ENCODE data around the gene RAB3C. TPM values are rescaled to one million over a fixed set of nuclear protein-coding genes. Genes with fewer than 3 reads are reported as not detected.

RAB3C gene
- total RNA-seq, 1 experiment from 2014 or later, result not detected

DNA sequence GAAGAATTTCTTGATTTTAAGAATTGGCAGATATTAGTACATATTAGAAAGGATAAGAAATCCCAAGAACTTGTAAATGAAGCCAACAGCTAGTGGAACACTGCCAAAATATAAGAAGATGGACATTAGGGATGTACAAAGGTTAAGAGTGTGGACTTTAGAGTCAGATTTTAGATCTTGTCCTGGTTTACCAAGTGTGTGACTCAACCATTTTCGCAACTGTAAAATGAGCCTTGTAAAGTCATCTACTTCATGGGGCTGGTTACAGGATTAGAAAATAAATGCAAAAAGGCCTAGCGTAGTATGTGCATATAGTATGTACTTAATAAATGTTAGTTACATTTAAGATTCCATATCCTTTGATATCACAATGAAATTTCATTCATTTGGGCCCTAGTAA, 260.0 kb downstream of the RAB3C start:
- TF ChIP-seq, protein P1, sequence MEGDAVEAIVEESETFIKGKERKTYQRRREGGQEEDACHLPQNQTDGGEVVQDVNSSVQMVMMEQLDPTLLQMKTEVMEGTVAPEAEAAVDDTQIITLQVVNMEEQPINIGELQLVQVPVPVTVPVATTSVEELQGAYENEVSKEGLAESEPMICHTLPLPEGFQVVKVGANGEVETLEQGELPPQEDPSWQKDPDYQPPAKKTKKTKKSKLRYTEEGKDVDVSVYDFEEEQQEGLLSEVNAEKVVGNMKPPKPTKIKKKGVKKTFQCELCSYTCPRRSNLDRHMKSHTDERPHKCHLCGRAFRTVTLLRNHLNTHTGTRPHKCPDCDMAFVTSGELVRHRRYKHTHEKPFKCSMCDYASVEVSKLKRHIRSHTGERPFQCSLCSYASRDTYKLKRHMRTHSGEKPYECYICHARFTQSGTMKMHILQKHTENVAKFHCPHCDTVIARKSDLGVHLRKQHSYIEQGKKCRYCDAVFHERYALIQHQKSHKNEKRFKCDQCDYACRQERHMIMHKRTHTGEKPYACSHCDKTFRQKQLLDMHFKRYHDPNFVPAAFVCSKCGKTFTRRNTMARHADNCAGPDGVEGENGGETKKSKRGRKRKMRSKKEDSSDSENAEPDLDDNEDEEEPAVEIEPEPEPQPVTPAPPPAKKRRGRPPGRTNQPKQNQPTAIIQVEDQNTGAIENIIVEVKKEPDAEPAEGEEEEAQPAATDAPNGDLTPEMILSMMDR (IDR thresholded peaks at IDR 0.05; ENCODE audit: unreplicated experiment), result no peak
- ChIA-PET POLR2A (no interaction called here), CTCF (interaction anchor here (0.7 to 1.3 kb wide), 2 partner anchors 10 to 344 kb away, joined by 3 read pairs; no protein-coding TSS in a partner anchor)
- H3K4me1 Mint-ChIP-seq (ENCODE audit: insufficient read depth, unreplicated experiment), result no peaks in the 10 kb centered on the region
- no peak overlapping the region for H3K4me3 Mint-ChIP-seq (ENCODE audit: unreplicated experiment)
- peak; percentile 49 for DNase-seq (ENCODE audit: unreplicated experiment)
- no peaks in the 10 kb centered on the region for H3K36me3 Mint-ChIP-seq (ENCODE audit: insufficient read depth, unreplicated experiment)
- intact Hi-C loops (cut with micrococcal nuclease), result no loop called here
- peaks cover 78% of the 10 kb centered on the region for H3K27me3 Mint-ChIP-seq (ENCODE audit: insufficient read depth, unreplicated experiment)
- BruUV-seq (replicated peaks), result no TSS peak
- H3K9me3 Mint-ChIP-seq (ENCODE audit: unreplicated experiment), result no peaks in the 10 kb centered on the region
- H3K27ac Mint-ChIP-seq (ENCODE audit: low read depth, unreplicated experiment), result no peak overlapping the region

DNA sequence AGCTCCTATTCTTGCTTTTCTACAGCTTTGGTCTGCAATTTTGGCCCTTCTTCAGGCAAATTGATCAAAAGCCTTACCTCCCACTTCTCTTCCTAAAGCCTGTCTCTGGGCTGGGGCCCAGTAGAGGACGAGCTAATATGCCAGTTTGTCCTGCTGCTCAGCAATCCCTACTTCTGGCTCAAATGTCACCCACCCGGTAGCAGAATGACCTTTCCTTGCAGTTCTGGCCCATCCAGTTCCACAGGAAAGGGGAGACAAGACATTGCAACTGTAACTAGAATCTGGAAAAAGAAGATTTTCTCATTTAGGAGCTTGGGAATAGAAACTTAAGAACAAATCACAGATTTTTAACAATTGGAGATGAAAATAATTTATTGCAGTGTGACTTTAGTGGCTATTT, 261.5 kb downstream of the RAB3C start:
- Mint-ChIP-seq H3K4me3 (ENCODE audit: unreplicated experiment) (no peak overlapping the region), H3K27me3 (ENCODE audit: insufficient read depth, unreplicated experiment) (peaks cover 75% of the 10 kb centered on the region), H3K36me3 (ENCODE audit: insufficient read depth, unreplicated experiment) (no peaks in the 10 kb centered on the region), H3K4me1 (ENCODE audit: insufficient read depth, unreplicated experiment) (no peaks in the 10 kb centered on the region), H3K9me3 (ENCODE audit: unreplicated experiment) (no peaks in the 10 kb centered on the region), H3K27ac (ENCODE audit: low read depth, unreplicated experiment) (no peak overlapping the region)
- BruUV-seq (replicated peaks), result no TSS peak
- TF ChIP-seq, protein P1 (IDR thresholded peaks at IDR 0.05; ENCODE audit: unreplicated experiment), result no peak
- DNase-seq (ENCODE audit: unreplicated experiment), result no peak
- CTCF ChIA-PET, result no interaction called here
- POLR2A ChIA-PET, result no interaction called here
- intact Hi-C loops (cut with micrococcal nuclease), result no loop called here

DNA sequence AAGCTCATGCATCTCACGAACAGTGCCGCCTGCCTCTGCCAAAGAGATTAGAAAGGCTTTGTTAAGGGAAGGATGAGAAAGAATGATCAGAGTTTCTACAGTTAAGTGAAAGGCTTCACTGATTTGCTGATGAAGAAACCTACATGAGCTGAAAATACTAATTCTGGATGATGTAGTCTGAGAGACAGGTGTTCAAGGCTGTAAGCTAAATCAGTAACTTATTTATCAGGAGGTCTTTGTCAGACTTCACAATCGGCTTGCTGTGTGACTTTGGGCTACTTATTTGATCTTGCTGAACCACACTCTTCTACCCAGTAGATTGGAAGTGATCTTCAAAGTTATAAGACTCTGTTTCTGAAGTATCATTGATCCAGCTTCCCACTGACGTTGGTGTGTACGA, 264.2 kb downstream of the RAB3C start:
- H3K27ac Mint-ChIP-seq (ENCODE audit: low read depth, unreplicated experiment), result no peak overlapping the region
- no peak for DNase-seq (ENCODE audit: unreplicated experiment)
- no peak overlapping the region for H3K4me3 Mint-ChIP-seq (ENCODE audit: unreplicated experiment)
- POLR2A ChIA-PET, result no interaction called here
- intact Hi-C loops (cut with micrococcal nuclease), result no loop called here
- no peaks in the 10 kb centered on the region for H3K4me1 Mint-ChIP-seq (ENCODE audit: insufficient read depth, unreplicated experiment)
- H3K27me3 Mint-ChIP-seq (ENCODE audit: insufficient read depth, unreplicated experiment), result peaks cover 75% of the 10 kb centered on the region
- H3K9me3 Mint-ChIP-seq (ENCODE audit: unreplicated experiment), result no peaks in the 10 kb centered on the region
- H3K36me3 Mint-ChIP-seq (ENCODE audit: insufficient read depth, unreplicated experiment), result no peaks in the 10 kb centered on the region
- no TSS peak for BruUV-seq (replicated peaks)
- TF ChIP-seq, protein P1 (IDR thresholded peaks at IDR 0.05; ENCODE audit: unreplicated experiment), result no peak
- CTCF ChIA-PET, result interaction anchor here (1.0 to 9.9 kb wide), 4 partner anchors 24 to 1347 kb away, joined by 4 to 211 read pairs (median 6); no protein-coding TSS in a partner anchor

DNA sequence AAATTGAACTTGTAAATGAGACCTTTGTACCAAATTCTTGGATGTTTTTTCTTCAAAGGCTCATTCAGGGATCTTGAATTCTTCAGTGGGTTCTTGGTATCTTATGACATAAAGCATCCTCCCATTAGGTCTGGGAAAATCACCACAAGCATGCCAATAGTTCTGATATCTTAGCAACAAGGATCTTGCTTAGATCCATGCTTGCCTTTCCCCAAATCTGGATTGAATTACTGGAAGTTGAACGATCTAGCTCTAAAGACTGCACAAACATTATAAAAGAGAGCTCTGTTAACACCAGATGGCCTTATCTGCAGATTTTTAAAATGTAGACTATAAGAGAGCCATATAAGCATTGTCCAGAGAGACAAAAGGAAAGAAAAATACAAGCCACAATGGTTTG, 266.3 kb downstream of the RAB3C start:
- no peak for DNase-seq (ENCODE audit: unreplicated experiment)
- Mint-ChIP-seq H3K27ac (ENCODE audit: low read depth, unreplicated experiment) (no peak overlapping the region), H3K4me1 (ENCODE audit: insufficient read depth, unreplicated experiment) (no peaks in the 10 kb centered on the region), H3K4me3 (ENCODE audit: unreplicated experiment) (no peak overlapping the region), H3K36me3 (ENCODE audit: insufficient read depth, unreplicated experiment) (no peaks in the 10 kb centered on the region), H3K27me3 (ENCODE audit: insufficient read depth, unreplicated experiment) (peaks cover 86% of the 10 kb centered on the region), H3K9me3 (ENCODE audit: unreplicated experiment) (no peaks in the 10 kb centered on the region)
- CTCF ChIA-PET, result interaction anchor here (0.6 to 9.9 kb wide), 32 partner anchors 8 to 1948 kb away, joined by 3 to 211 read pairs (median 5); partner anchors contain the start of gene RAB3C
- TF ChIP-seq, protein P1 (IDR thresholded peaks at IDR 0.05; ENCODE audit: unreplicated experiment), result no peak
- POLR2A ChIA-PET, result interaction anchor here (0.7 kb wide), 1 partner anchor 1949 kb away, joined by 3 read pairs; no protein-coding TSS in a partner anchor
- intact Hi-C loops (cut with micrococcal nuclease), result no loop called here
- BruUV-seq (replicated peaks), result no TSS peak
